Measurements from ENCODE around the gene ARHGAP24.

ARHGAP24 gene

GRCh38 chr4:85477534-85477933 lies 2.6 kb downstream of the ARHGAP24 start:
- TF ChIP-seq CTCF (IDR thresholded peaks at IDR 0.05; ENCODE audit: low read depth, low read length, missing control alignments), result no peak
- in situ Hi-C loops (cut with HindIII; ENCODE audit: low sequenced_read_pairs), result no loop called here
- H3K4me3 ChIP-seq (ENCODE audit: low read depth, low read length), result peak overlapping the region; percentile 60
- DNase-seq (ENCODE audit: low read depth), result no peak

- in situ Hi-C loops (cut with HindIII; ENCODE audit: low sequenced_read_pairs), result no loop called here
- DNase-seq (ENCODE audit: low read depth), result no peak
- no peak overlapping the region for H3K4me3 ChIP-seq (ENCODE audit: low read depth, low read length)
- TF ChIP-seq CTCF (IDR thresholded peaks at IDR 0.05; ENCODE audit: low read depth, low read length, missing control alignments), result no peak
Measured at GRCh38 chr4:85478576-85478975, 3.6 kb downstream of the ARHGAP24 start.

GRCh38 chr4:85482010-85482738 lies 7.2 kb downstream of the ARHGAP24 start:
- DNase-seq (ENCODE audit: low read depth), result no peak
- in situ Hi-C loops (cut with HindIII; ENCODE audit: low sequenced_read_pairs), result no loop called here
- TF ChIP-seq CTCF (IDR thresholded peaks at IDR 0.05; ENCODE audit: low read depth, low read length, missing control alignments), result no peak
- H3K4me3 ChIP-seq (ENCODE audit: low read depth, low read length), result no peak overlapping the region

- in situ Hi-C loops (cut with HindIII; ENCODE audit: low sequenced_read_pairs), result no loop called here
- H3K4me3 ChIP-seq (ENCODE audit: low read depth, low read length), result no peak overlapping the region
- TF ChIP-seq CTCF (IDR thresholded peaks at IDR 0.05; ENCODE audit: low read depth, low read length, missing control alignments), result no peak
- no peak for DNase-seq (ENCODE audit: low read depth)
Measured at GRCh38 chr4:85486425-85487086, 11.6 kb downstream of the ARHGAP24 start.

- no peak for TF ChIP-seq CTCF (IDR thresholded peaks at IDR 0.05; ENCODE audit: low read depth, low read length, missing control alignments)
- no peak for DNase-seq (ENCODE audit: low read depth)
- H3K4me3 ChIP-seq (ENCODE audit: low read depth, low read length), result no peak overlapping the region
- in situ Hi-C loops (cut with HindIII; ENCODE audit: low sequenced_read_pairs), result no loop called here
Measured at GRCh38 chr4:85488416-85488815, 13.5 kb downstream of the ARHGAP24 start.

- no peak for TF ChIP-seq CTCF (IDR thresholded peaks at IDR 0.05; ENCODE audit: low read depth, low read length, missing control alignments)
- no peak for DNase-seq (ENCODE audit: low read depth)
- in situ Hi-C loops (cut with HindIII; ENCODE audit: low sequenced_read_pairs), result no loop called here
Measured at GRCh38 chr4:85489273-85489981, 14.5 kb downstream of the ARHGAP24 start.

More at GRCh38 chr4:85489273-85489981, 14.5 kb downstream of the ARHGAP24 start:
- H3K4me3 ChIP-seq (ENCODE audit: low read depth, low read length), result no peak overlapping the region

All from astrocyte of the cerebellum (primary cell).